ENCODE data around the gene DAZL.
A peak's percentile ranks its signal among the peaks of the same experiment; 100 is the strongest.

DAZL gene

GRCh38 chr3:16604887-16605602, at the start of gene DAZL:
Gene DAZL (minus strand): TSS chr3:16605423. CDS start chr3:16605205, 218 bp downstream.
- TF ChIP-seq CTCF (IDR thresholded peaks at IDR 0.05; ENCODE audit: insufficient read depth, low read depth, low read length, missing control alignments) = no peak
- DNase-seq (ENCODE audit: low read depth) = no peak
- H3K4me3 ChIP-seq (ENCODE audit: low read depth, low read length) = no peak within 1 kb of the TSS

GRCh38 chr3:16654976-16655375, 49.8 kb upstream of the DAZL start:
- no peak overlapping the region for H3K4me3 ChIP-seq (ENCODE audit: low read depth, low read length)
- no peak for TF ChIP-seq CTCF (IDR thresholded peaks at IDR 0.05; ENCODE audit: insufficient read depth, low read depth, low read length, missing control alignments)
- no peak for DNase-seq (ENCODE audit: low read depth)

GRCh38 chr3:16653712-16654111, 48.5 kb upstream of the DAZL start:
- H3K4me3 ChIP-seq (ENCODE audit: low read depth, low read length) = no peak overlapping the region
- DNase-seq (ENCODE audit: low read depth) = no peak
- TF ChIP-seq CTCF (IDR thresholded peaks at IDR 0.05; ENCODE audit: insufficient read depth, low read depth, low read length, missing control alignments) = no peak

- no peak for DNase-seq (ENCODE audit: low read depth)
- TF ChIP-seq CTCF (IDR thresholded peaks at IDR 0.05; ENCODE audit: insufficient read depth, low read depth, low read length, missing control alignments) = no peak
- H3K4me3 ChIP-seq (ENCODE audit: low read depth, low read length) = no peak overlapping the region
Observed at GRCh38 chr3:16647668-16648067, 42.4 kb upstream of the DAZL start.

GRCh38 chr3:16639806-16640205, 34.6 kb upstream of the DAZL start:
- TF ChIP-seq CTCF (IDR thresholded peaks at IDR 0.05; ENCODE audit: insufficient read depth, low read depth, low read length, missing control alignments) = no peak
- no peak for DNase-seq (ENCODE audit: low read depth)
- H3K4me3 ChIP-seq (ENCODE audit: low read depth, low read length) = no peak overlapping the region

GRCh38 chr3:16633948-16634347, 28.7 kb upstream of the DAZL start:
- H3K4me3 ChIP-seq (ENCODE audit: low read depth, low read length) = no peak overlapping the region
- TF ChIP-seq CTCF (IDR thresholded peaks at IDR 0.05; ENCODE audit: insufficient read depth, low read depth, low read length, missing control alignments) = no peak
- peak; percentile 35 for DNase-seq (ENCODE audit: low read depth)

GRCh38 chr3:16632395-16632794, 27.2 kb upstream of the DAZL start:
- DNase-seq (ENCODE audit: low read depth) = no peak
- H3K4me3 ChIP-seq (ENCODE audit: low read depth, low read length) = no peak overlapping the region
- no peak for TF ChIP-seq CTCF (IDR thresholded peaks at IDR 0.05; ENCODE audit: insufficient read depth, low read depth, low read length, missing control alignments)

Measured in GM12865 (cell line).